ENCODE measurements around the gene DNAJB2. TPM values are rescaled to one million over a fixed set of nuclear protein-coding genes. Genes with fewer than 3 reads are reported as not detected.
A peak's percentile ranks its signal among the peaks of the same experiment; 100 is the strongest.
"Not testable (repeated sequence)": the region's sequence is repeated elsewhere in the genome, so short reads cannot be mapped to it uniquely, and the experiment has no call there.

Gene DNAJB2
- total RNA-seq, 2 donors from 2014 or later: 43.4 to 47.9 TPM

DNA sequence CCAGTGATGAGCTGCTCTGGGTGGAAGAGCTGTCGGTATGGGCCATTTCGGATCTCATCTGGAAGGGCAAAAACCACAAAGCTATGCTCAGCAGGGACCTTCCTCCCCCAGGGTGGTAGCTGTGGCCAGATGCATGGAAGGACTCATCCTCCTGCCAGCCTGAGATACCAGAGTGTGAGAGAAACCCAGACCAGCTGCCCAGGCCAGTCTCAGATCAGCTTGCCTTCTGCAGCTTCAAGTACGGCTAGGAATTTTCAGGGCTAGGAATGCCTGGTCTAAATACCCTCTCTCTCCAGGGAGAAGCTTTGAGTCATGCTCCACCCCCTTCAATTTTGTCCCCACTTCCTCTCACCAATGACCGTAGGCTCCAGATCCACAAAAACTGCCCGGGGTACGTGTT is 27.5 kb upstream of the DNAJB2 start:
- H3K9me3 Mint-ChIP-seq: no peaks in the 10 kb centered on the region
- H3K27ac Mint-ChIP-seq: peak overlapping the region; percentile 88 to 93
- peaks cover 72 to 73% of the 10 kb centered on the region in 2 donors for H3K4me1 Mint-ChIP-seq (ENCODE audit: low read depth in 2 of 2)
- H3K4me3 Mint-ChIP-seq: peak overlapping the region; percentile 90
- no peaks in the 10 kb centered on the region for H3K27me3 Mint-ChIP-seq
- peaks cover 9% of the 10 kb centered on the region for H3K36me3 Mint-ChIP-seq
- ATAC-seq (no peak), DNase-seq (ENCODE audit: low spot score) (no peak)

DNA sequence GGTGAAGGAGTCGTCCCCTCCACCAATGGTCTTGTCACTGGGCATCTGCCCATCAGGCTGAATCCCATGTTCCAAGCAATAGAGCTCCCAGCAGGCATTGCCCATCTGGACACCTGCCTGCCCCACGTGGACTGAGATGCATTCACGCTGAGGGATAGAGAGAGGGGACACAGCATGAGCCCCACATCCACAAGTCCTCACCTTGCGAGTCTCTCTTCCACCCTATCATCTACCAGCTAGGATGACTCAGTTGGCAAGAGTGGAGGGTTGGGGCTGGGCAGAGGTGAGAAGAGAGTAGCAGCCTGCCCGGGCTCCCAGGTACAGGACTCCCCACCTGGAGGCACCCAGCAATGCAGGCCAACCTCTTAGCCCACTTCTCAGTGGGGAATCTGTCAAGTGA is 27.1 kb upstream of the DNAJB2 start:
- peak overlapping the region; percentile 88 to 93 for H3K27ac Mint-ChIP-seq
- no peaks in the 10 kb centered on the region for H3K27me3 Mint-ChIP-seq
- H3K4me3 Mint-ChIP-seq: peak overlapping the region; percentile 90
- peaks cover 68 to 69% of the 10 kb centered on the region in 2 donors for H3K4me1 Mint-ChIP-seq (ENCODE audit: low read depth in 2 of 2)
- no peak for DNase-seq (ENCODE audit: low spot score)
- peaks cover 9% of the 10 kb centered on the region for H3K36me3 Mint-ChIP-seq
- no peak for ATAC-seq
- H3K9me3 Mint-ChIP-seq: no peaks in the 10 kb centered on the region

DNA sequence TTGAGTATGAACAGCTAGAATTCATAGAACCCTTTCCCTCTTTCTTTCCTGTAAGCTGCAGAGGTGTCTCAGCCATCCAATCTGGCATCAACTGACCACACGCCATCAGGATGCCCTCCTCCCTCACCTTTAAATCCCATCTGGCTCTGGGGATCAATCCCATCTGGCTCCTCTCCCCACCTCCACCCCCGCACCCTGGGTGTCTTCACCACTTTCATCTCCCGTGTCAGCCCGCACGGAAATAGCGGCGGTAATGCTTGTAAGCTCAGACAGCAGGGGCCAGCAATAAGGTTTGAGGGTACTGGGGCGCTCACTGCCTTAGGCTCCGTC is 26.6 kb upstream of the DNAJB2 start:
- ATAC-seq: no peak
- DNase-seq (ENCODE audit: low spot score): no peak
- peaks cover 9% of the 10 kb centered on the region for H3K36me3 Mint-ChIP-seq
- peak overlapping the region; percentile 90 for H3K4me3 Mint-ChIP-seq
- H3K4me1 Mint-ChIP-seq (ENCODE audit: low read depth in 2 of 2): peaks cover 64% of the 10 kb centered on the region in 2 donors
- H3K9me3 Mint-ChIP-seq: no peaks in the 10 kb centered on the region
- H3K27me3 Mint-ChIP-seq: no peaks in the 10 kb centered on the region
- peak overlapping the region; percentile 88 to 93 for H3K27ac Mint-ChIP-seq

DNA sequence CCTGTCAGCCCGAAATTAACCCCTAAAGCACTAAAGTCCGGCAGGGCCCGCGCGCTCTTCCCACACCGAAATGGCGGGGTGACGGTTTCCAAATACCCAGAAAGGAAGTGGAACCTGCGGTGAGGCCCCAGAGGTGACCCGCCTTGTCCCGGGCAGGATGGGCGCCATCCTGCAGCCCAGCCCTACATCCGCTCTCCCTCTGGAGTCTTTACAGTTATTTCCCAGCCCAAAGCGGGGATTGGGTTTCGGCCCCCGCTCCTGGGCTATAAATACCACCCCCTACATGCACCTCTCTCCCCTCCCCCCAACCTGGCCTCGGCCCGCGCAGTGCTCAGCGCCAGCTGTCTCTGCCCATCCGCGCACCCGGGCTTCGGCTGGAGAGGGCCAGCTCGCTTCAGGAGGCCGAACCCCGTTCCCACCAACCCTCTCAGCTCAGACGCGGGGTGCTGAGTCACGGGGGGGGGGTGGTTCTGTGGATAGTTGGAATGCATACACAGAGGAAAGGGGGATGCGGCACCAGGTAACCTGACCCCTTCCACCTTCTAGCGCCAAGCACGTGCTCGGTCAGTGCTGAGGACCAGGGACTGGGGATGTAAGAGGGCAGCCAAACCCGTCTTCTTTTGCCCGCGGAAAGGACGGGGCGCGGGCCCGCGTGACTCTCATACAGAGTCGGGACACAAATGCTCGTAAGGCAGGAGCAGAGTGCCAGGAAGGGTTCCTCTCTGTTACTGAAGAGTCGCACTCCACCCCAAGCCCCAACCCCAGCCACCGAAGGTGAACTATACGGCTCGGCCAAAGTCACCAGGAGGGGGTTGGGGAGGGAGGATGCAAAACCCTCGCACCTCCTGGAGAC is 26.0 kb upstream of the DNAJB2 start, which contains the start of gene TUBA4B:
TSS of gene TUBA4B (plus strand) at position 344 of the 853 bp plus-strand sequence. CDS start at position 509, 165 bp downstream.
- Mint-ChIP-seq H3K27ac (peak within 1 kb of the TSS; percentile 88 to 93), H3K4me3 (peak within 1 kb of the TSS; percentile 90), H3K27me3 (no peaks in the 10 kb centered on the region), H3K9me3 (no peaks in the 10 kb centered on the region), H3K4me1 (ENCODE audit: low read depth in 2 of 2) (peaks cover 58% of the 10 kb centered on the region in 2 donors), H3K36me3 (peaks cover 9% of the 10 kb centered on the region)
- DNase-seq (ENCODE audit: low spot score) (no peak), ATAC-seq (peak; percentile 31 to 51)

DNA sequence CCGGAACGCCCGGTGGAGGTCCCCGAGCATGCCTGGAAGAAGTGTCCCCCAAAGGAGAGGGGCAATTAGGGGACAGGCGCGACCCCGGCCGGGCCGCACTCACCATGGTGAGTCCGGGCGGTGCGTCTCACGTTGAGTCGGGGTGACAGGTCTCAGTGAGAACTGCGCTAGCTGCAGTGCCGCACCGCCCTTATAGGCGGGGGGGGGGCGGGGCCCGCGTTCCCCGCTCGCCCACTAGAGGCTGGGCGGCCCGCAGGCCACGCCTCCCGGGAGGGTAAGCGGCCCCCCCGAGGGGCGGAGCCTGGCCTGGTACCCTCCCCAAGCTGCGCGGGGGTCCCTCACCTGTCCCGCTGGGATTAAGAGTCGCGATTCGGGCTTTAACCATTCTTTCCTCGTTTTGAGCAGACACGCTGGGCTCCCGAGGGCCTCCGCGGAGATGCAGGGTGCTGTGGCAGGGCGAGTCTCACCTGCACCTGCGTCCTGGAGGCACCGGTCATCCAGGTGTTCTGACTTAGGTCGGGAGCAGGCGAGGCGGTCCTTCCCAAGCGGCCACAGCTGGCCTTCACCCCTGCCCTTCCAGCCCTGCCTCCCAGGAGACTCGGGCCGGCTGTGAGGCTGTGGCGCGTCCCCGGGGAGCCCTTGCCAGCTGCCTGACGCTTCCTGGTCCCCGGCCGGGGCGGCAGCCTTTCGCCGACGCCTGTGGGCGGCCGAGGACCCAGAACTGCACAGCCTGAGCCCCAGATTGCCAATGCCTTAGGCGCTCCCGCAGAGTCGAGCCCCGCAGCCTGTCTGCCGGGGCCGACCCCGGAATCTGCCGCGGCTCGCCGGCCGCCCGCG is 25.2 kb upstream of the DNAJB2 start, which contains the start of gene TUBA4A:
TSS of gene TUBA4A (minus strand) at position 166 of the 837 bp plus-strand sequence. CDS start at position 106, 60 bp downstream.
- peak; percentile 88 to 92 for ATAC-seq
- Mint-ChIP-seq H3K9me3 (no peaks in the 10 kb centered on the region), H3K27me3 (peaks cover 0 to 3% of the 10 kb centered on the region in 2 donors), H3K4me1 (ENCODE audit: low read depth in 2 of 2) (peaks cover 50% of the 10 kb centered on the region in 2 donors), H3K27ac (peak within 1 kb of the TSS; percentile 88 to 93), H3K36me3 (peaks cover 9% of the 10 kb centered on the region), H3K4me3 (peak within 1 kb of the TSS; percentile 90)
- peak; percentile 92 for DNase-seq (ENCODE audit: low spot score)

DNA sequence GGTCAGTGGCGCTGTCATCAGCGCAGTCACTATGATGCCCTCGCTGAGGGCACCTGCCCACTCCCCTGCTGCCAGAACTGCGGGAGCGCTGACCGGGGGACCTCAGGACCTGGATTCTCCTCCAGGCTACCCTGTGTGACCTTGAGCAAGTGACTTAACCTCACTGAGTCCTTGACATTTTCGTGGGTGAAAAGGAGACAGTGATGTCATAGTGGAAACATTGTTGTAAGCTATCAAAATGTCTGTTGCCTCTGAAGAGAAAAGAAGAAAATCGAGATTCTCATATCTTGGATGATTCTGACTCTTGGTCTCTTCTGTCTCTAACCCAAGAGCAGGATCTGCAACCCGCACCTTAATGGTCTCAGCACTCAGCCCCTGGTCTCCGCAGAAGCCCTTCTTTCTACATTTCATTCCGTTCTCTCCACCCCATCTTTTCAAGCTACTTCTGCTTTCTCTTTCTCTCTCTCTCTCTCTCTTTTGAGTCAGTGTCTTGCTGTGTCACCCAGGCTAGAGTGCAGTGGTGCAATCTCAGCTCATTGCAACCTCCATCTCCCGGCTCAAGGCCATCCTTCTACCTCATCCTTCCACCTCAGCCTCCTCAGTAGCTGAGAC is 24.5 kb upstream of the DNAJB2 start:
- H3K36me3 Mint-ChIP-seq: peaks cover 9% of the 10 kb centered on the region
- H3K4me1 Mint-ChIP-seq (ENCODE audit: low read depth in 2 of 2): peaks cover 42 to 43% of the 10 kb centered on the region in 2 donors
- H3K27me3 Mint-ChIP-seq: peaks cover 5% of the 10 kb centered on the region in 2 donors
- peak overlapping the region; percentile 86 to 88 for H3K27ac Mint-ChIP-seq
- no peaks in the 10 kb centered on the region for H3K9me3 Mint-ChIP-seq
- peak; percentile 63 to 76 for ATAC-seq
- peak; percentile 77 for DNase-seq (ENCODE audit: low spot score)
- peak overlapping the region; percentile 90 for H3K4me3 Mint-ChIP-seq

DNA sequence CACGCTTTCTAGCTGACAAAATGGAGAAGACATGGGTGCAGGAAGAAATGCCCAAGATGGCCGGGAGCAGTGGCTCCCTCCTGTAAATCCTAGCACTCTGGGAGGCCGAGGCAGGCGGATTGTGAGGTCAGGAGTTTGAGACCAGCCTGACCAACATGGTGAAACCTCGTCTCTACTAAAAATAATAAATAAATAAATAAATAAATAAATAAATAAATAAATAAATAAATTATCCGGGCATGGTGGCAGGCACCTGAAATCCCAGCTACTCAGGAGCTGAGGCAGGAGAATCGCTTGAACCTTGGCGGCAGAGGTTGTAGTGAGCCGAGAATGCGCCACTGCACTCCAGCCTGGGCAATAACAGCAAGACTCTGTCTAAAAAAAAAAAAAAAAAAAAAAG is 20.2 kb upstream of the DNAJB2 start:
- H3K27me3 Mint-ChIP-seq: peaks cover 16 to 25% of the 10 kb centered on the region in 2 donors
- H3K9me3 Mint-ChIP-seq; DNase-seq (ENCODE audit: low spot score); H3K27ac Mint-ChIP-seq; H3K4me1 Mint-ChIP-seq (ENCODE audit: low read depth in 2 of 2); H3K4me3 Mint-ChIP-seq; H3K36me3 Mint-ChIP-seq; ATAC-seq: not testable (repeated sequence)

DNA sequence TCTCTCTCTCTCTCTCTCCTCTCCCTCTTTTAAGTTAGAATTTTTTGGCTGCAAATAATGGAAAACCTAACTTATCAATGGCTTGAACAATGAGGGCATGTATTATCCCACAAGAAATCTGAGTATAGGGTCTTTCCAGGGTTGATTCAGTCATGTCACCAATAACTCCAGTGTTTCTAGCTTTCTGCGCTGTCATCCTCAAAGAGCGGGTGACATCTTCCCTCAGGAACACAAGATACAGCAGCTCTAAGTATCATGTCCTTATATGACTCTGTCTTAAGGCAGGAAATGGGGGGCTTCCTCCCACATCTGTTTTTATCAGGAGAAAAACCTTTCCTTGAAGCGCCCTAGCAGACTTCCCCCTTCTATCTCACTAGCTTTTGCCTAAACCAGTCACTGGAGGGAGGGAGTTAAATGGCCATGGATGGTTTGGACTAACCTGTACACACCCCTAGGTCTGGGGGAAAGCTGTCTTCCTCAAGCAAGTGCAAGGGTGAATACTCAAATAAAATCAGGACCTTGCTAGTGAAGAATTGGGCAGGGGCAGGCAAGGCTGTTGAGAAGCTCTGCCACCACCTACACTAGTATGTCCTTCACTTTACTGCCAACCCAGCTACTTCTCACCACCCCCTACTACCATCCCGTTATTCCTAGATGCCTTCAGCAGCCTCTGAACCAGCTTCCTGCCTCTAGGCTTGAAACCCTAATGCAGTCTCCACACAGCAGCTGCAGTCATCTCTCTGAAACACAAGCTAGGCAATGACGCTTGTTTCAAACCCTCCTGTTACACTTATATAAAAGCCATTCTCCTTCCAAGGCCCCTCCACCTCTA is 17.9 kb upstream of the DNAJB2 start:
- ATAC-seq: no peak

DNA sequence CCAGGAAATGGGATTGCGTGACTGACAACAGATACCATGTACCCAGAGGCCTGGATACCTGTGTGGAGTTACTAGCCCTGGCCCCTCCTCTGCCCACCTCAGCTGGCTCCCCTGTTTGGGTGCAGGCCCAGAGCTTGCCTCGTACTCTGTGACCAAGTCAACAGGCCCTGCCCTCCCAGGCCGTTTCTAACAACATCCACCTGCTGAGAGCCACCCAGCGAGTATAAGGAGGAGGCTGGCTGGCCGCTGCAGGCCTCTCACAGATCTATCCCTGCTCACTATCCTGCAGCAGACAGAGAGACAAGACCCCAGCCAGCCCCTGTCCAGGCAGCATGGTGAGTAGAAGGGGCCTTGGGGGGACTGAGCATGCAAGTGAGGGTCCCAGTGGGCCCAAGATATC is 12.9 kb upstream of the DNAJB2 start:
- ATAC-seq: no peak
- Mint-ChIP-seq H3K27me3 (peaks cover 4 to 8% of the 10 kb centered on the region in 2 donors), H3K9me3 (no peaks in the 10 kb centered on the region), H3K4me1 (ENCODE audit: low read depth in 2 of 2) (no peaks in the 10 kb centered on the region), H3K4me3 (no peak overlapping the region), H3K27ac (no peak overlapping the region), H3K36me3 (no peaks in the 10 kb centered on the region)
- no peak for DNase-seq (ENCODE audit: low spot score)

More for the DNA sequence above, 17.9 kb upstream of the DNAJB2 start:
- DNase-seq (ENCODE audit: low spot score): no peak
- Mint-ChIP-seq H3K9me3 (no peaks in the 10 kb centered on the region), H3K36me3 (no peaks in the 10 kb centered on the region), H3K4me1 (ENCODE audit: low read depth in 2 of 2) (no peaks in the 10 kb centered on the region), H3K27me3 (peaks cover 16 to 25% of the 10 kb centered on the region in 2 donors), H3K27ac (no peak overlapping the region), H3K4me3 (no peak overlapping the region)

DNA sequence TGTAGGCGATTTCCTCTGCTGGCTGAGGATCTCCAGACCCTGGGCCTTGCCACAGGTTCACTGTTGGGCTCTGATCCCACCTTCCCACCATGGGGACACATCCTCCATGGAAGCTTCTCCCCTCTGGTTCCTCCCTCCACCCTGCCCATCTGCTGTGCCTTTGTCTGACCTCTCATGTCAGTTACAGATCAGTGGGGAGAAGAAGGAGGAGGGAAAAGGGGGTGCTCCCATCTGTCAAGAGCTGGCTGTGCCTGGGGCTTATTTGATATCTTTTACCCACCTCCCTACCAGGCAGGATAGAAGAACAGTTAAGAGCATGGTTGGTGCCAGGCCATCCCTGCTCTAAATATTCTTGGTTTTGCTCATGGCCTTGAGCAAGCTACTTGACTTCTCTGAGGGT is 12.3 kb upstream of the DNAJB2 start:
- no peak overlapping the region for H3K27ac Mint-ChIP-seq
- no peaks in the 10 kb centered on the region for H3K9me3 Mint-ChIP-seq
- H3K27me3 Mint-ChIP-seq: peaks cover 0 to 2% of the 10 kb centered on the region in 2 donors
- H3K36me3 Mint-ChIP-seq: no peaks in the 10 kb centered on the region
- H3K4me3 Mint-ChIP-seq: no peak overlapping the region
- DNase-seq (ENCODE audit: low spot score) (no peak), ATAC-seq (peak in 1 of 2 donors; percentile 6)
- H3K4me1 Mint-ChIP-seq (ENCODE audit: low read depth in 2 of 2): no peaks in the 10 kb centered on the region

DNA sequence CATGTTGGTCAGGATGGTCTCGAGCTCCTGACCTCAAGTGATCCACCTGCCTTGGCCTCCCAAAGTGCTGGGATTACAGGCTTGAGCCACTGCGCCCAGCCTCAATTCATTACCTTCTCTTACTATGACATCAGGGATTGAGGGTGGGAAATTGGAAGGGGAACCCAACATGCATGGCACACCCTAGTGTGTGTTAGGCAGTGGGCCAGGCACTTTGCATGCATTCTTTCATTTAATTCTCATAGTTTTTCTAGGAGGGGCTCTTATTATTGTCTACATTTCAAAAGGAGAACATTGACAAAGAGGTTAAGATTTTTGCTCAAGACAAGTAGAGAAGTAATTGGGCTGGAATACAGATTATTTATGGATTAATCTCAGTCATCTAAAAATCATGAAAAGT is 10.9 kb upstream of the DNAJB2 start:
- H3K4me3 Mint-ChIP-seq: no peak overlapping the region
- ATAC-seq (no peak), DNase-seq (ENCODE audit: low spot score) (no peak)
- H3K27me3 Mint-ChIP-seq: no peaks in the 10 kb centered on the region
- H3K36me3 Mint-ChIP-seq: no peaks in the 10 kb centered on the region
- no peaks in the 10 kb centered on the region for H3K9me3 Mint-ChIP-seq
- H3K4me1 Mint-ChIP-seq (ENCODE audit: low read depth in 2 of 2): no peaks in the 10 kb centered on the region
- H3K27ac Mint-ChIP-seq: no peak overlapping the region

DNA sequence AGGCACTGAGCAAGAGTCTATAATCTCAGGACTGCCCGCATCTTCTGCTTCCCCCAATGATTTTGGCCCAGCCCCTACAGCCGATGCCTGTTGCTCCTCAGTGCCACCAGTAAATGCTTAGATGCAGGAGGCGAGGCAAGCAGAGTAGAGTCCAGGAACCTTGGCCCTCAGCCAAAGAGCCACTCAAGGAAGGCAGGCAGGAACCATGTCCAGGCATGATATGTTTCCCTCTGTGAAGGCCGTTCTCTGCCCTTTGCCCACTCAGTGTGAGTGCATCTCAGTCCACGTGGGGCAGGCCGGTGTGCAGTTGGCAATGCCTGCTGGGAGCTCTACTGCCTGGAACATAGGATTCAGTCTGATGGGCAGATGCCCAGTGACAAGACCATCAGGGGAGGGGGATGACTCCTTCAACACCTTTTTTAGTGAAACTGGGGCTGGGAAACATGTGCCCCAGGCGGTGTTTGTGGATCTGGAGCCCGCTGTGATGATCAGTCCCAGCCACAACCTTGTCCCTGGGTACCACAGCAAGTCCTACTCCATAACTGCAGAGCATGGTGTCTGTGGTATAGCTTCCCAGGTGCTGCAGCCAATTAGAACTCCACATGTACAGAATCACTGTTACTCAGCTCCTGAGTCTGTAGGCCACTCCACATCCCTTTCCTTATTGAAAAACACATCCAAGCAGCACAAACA is 9.7 kb upstream of the DNAJB2 start:
- Mint-ChIP-seq H3K36me3 (no peaks in the 10 kb centered on the region), H3K27ac (no peak overlapping the region), H3K4me1 (ENCODE audit: low read depth in 2 of 2) (no peaks in the 10 kb centered on the region), H3K27me3 (no peaks in the 10 kb centered on the region), H3K4me3 (no peak overlapping the region), H3K9me3 (no peaks in the 10 kb centered on the region)
- ATAC-seq (no peak), DNase-seq (ENCODE audit: low spot score) (no peak)
